WTC11 (cell line): ENCODE data around the gene COG4. TPM values are rescaled to one million over a fixed set of nuclear protein-coding genes. Genes with fewer than 3 reads are reported as not detected.

Experiments
- ATAC-seq: fragments of 200-7000 bp; cut with Tn5 transposase; 2 replicates; pipeline ENCODE4 v1.10.0; 2021; ENCODE audit warnings: mild to moderate bottlenecking, moderate library complexity
- CTCF ChIA-PET: fragments of 300-600 bp; sonication (Branson Sonifier 250); formaldehyde crosslinking; loops from one replicate; lab custom pipeline; 2021; ENCODE audit warnings: antibody characterized with exemption; lab: Charles Lee
- POLR2A ChIA-PET: fragments of 350-600 bp; sonication (Branson Sonifier 250); formaldehyde crosslinking; loops from one replicate; lab custom pipeline; 2021; ENCODE audit warnings: antibody characterized with exemption; lab: Charles Lee
- DNase-seq: peaks from one replicate; pipeline ENCODE4 v3.0.0; 2021; ENCODE audit warnings: low spot score
- H3K27ac Mint-ChIP-seq: 2 replicates; pipeline ENCODE4 v1.8.0; 2021; ENCODE audit warnings: mixed read lengths
- H3K27me3 Mint-ChIP-seq: 2 replicates; pipeline ENCODE4 v1.8.0; 2021; ENCODE audit warnings: low read depth, mild to moderate bottlenecking, moderate library complexity, mixed read lengths
- H3K36me3 Mint-ChIP-seq: 2 replicates; pipeline ENCODE4 v1.8.0; 2021; ENCODE audit warnings: mixed read lengths
- H3K4me1 Mint-ChIP-seq: 2 replicates; pipeline ENCODE4 v1.8.0; 2022; ENCODE audit warnings: mixed read lengths
- H3K4me3 Mint-ChIP-seq: 2 replicates; pipeline ENCODE4 v1.8.0; 2021; ENCODE audit warnings: mild to moderate bottlenecking, moderate library complexity, mixed read lengths
- H3K9me3 Mint-ChIP-seq: 2 replicates; pipeline ENCODE4 v1.8.0; 2021; ENCODE audit warnings: mixed read lengths
- AFF4 ChIP-seq: sonication (generic); formaldehyde crosslinking; IDR thresholded peaks from 2 replicates; pipeline ENCODE4 v1.8.1; 2023; ENCODE audit warnings: mild to moderate bottlenecking, missing genetic modification reagents, borderline replicate concordance
- CTCF ChIP-seq: fragments of 200-600 bp; IDR thresholded peaks from 2 replicates; pipeline ENCODE4 v1.8.0; 2022; ENCODE audit warnings: antibody characterized with exemption
- E2F4 ChIP-seq: sonication (generic); formaldehyde crosslinking; IDR thresholded peaks from 2 replicates; pipeline ENCODE4 v1.8.1; 2022; ENCODE audit warnings: low read depth, mild to moderate bottlenecking, moderate library complexity, missing genetic modification reagents, borderline replicate concordance
- E2F5 ChIP-seq: sonication (generic); formaldehyde crosslinking; IDR thresholded peaks from 2 replicates; pipeline ENCODE4 v1.8.1; 2022; ENCODE audit warnings: mild to moderate bottlenecking, moderate library complexity, missing genetic modification reagents
- ERG ChIP-seq: fragments of 250-450 bp; sonication (Bioruptor Pico); IDR thresholded peaks from 2 replicates; pipeline ENCODE4 v1.8.0; 2021; ENCODE audit warnings: mild to moderate bottlenecking
- FOXP1 ChIP-seq: sonication (generic); formaldehyde crosslinking; IDR thresholded peaks from 2 replicates; pipeline ENCODE4 v1.8.0; 2022; ENCODE audit warnings: missing genetic modification reagents, mild to moderate bottlenecking, moderate library complexity, borderline replicate concordance
- JUN ChIP-seq: sonication (generic); formaldehyde crosslinking; IDR thresholded peaks from 2 replicates; pipeline ENCODE4 v1.8.0; 2023; ENCODE audit warnings: mild to moderate bottlenecking, missing genetic modification reagents
- MLX ChIP-seq: sonication (generic); formaldehyde crosslinking; IDR thresholded peaks from 2 replicates; pipeline ENCODE4 v1.8.1; 2023; ENCODE audit warnings: mild to moderate bottlenecking, missing genetic modification reagents, moderate library complexity
- PRRX2 ChIP-seq: fragments of 250-450 bp; sonication (Bioruptor Pico); IDR thresholded peaks from 2 replicates; pipeline ENCODE4 v1.8.0; 2021; ENCODE audit warnings: mild to moderate bottlenecking
- total RNA-seq: library from RNA; stranded (reverse); gene quantifications from 3 replicates; pipeline ENCODE4 v1.2.3, GENCODE V29; 2021

Gene COG4
- total RNA-seq, 1 experiment from 2014 or later = 56.6 TPM

GRCh38 chr16:70475054-70475871, 48.1 kb downstream of the COG4 start:
- POLR2A ChIA-PET = no interaction called here
- Mint-ChIP-seq H3K27me3 (no peaks in the 10 kb centered on the region), H3K9me3 (no peaks in the 10 kb centered on the region), H3K36me3 (no peaks in the 10 kb centered on the region; the same call in 1 of the 2 replicates), H3K27ac (no peak overlapping the region), H3K4me1 (peaks cover 6% of the 10 kb centered on the region; the same call in 1 of the 2 replicates), H3K4me3 (no peak overlapping the region)
- CTCF ChIA-PET = interaction anchor here (0.8 to 1.5 kb wide), 2 partner anchors 106 to 115 kb away, joined by 3 read pairs; no protein-coding TSS in a partner anchor
- DNase-seq (no peak), ATAC-seq (no peak)
- no peak for TF ChIP-seq E2F4 (CRISPR knock-in tag)
- TF ChIP-seq ERG (CRISPR knock-in tag) = no peak
- TF ChIP-seq FOXP1 (CRISPR knock-in tag) = peak; percentile 39; the same call in 1 of the 2 replicates
- TF ChIP-seq MLX (CRISPR knock-in tag) = no peak

GRCh38 chr16:70474320-70475053, 48.9 kb downstream of the COG4 start:
- ATAC-seq = no peak
- H3K27me3 Mint-ChIP-seq = no peaks in the 10 kb centered on the region
- ChIA-PET CTCF (interaction anchor here (0.8 to 2.4 kb wide), 3 partner anchors 80 to 116 kb away, joined by 3 to 12 read pairs (median 3); no protein-coding TSS in a partner anchor), POLR2A (no interaction called here)
- H3K4me1 Mint-ChIP-seq = peaks cover 6% of the 10 kb centered on the region; the same call in 1 of the 2 replicates
- no peak for DNase-seq
- no peaks in the 10 kb centered on the region for H3K9me3 Mint-ChIP-seq
- no peak overlapping the region for H3K4me3 Mint-ChIP-seq
- no peaks in the 10 kb centered on the region for H3K36me3 Mint-ChIP-seq
- H3K27ac Mint-ChIP-seq = no peak overlapping the region
- TF ChIP-seq PRRX2 (CRISPR knock-in tag) (no peak), JUN (no peak), AFF4 (CRISPR knock-in tag) (no peak), CTCF (no peak), E2F5 (no peak)
- TF ChIP-seq, all 79 proteins: peak for 0
